Activated T-helper 9 cell treated with anti-CD3 and anti-CD28 coated beads, Interleukin-2, amount 50 U/mL, for 16 hours (primary cell): ENCODE data around the gene OPN4.

Experiments
- DNase-seq: peaks from one replicate; pipeline ENCODE4 v3.0.0-alpha.2; 2020; ENCODE audit warnings: low read depth

The OPN4 gene

GRCh38 chr10:86699991-86700840 is 45.9 kb downstream of the OPN4 start:
- no peak for DNase-seq

- DNase-seq = no peak
Observed at GRCh38 chr10:86700851-86701617, 46.7 kb downstream of the OPN4 start.

GRCh38 chr10:86703176-86703575 is 48.8 kb downstream of the OPN4 start:
- no peak for DNase-seq

- no peak for DNase-seq
Observed at GRCh38 chr10:86705139-86705538, 50.8 kb downstream of the OPN4 start.

- no peak for DNase-seq
Observed at GRCh38 chr10:86705905-86706304, 51.6 kb downstream of the OPN4 start.

- DNase-seq = no peak
Observed at GRCh38 chr10:86706401-86706841, 52.1 kb downstream of the OPN4 start.

- DNase-seq = no peak
Observed at GRCh38 chr10:86706977-86707376, 52.6 kb downstream of the OPN4 start.

- no peak for DNase-seq
Observed at GRCh38 chr10:86707505-86707904, 53.2 kb downstream of the OPN4 start.

GRCh38 chr10:86708068-86708782 is 53.9 kb downstream of the OPN4 start:
- DNase-seq = no peak

- no peak for DNase-seq
Observed at GRCh38 chr10:86708783-86709380, 54.5 kb downstream of the OPN4 start.

GRCh38 chr10:86709396-86710185 is 55.2 kb downstream of the OPN4 start:
- no peak for DNase-seq

GRCh38 chr10:86710987-86711512 is 56.7 kb downstream of the OPN4 start:
- DNase-seq = peak; percentile 80

- DNase-seq = peak; percentile 36
Observed at GRCh38 chr10:86711513-86712316, 57.4 kb downstream of the OPN4 start.

GRCh38 chr10:86712317-86712707 is 58.0 kb downstream of the OPN4 start:
- DNase-seq = no peak

- DNase-seq = no peak
Observed at GRCh38 chr10:86715156-86715795, 60.9 kb downstream of the OPN4 start.

- no peak for DNase-seq
Observed at GRCh38 chr10:86715836-86716235, 61.5 kb downstream of the OPN4 start.
